WTC11 (cell line): ENCODE data around the gene UQCC2. TPM values are rescaled to one million over a fixed set of nuclear protein-coding genes. Genes with fewer than 3 reads are reported as not detected.

Experiments used
- ATAC-seq: fragments of 200-7000 bp; cut with Tn5 transposase; 2 replicates; pipeline ENCODE4 v1.10.0; 2021; ENCODE audit warnings: mild to moderate bottlenecking, moderate library complexity
- CTCF ChIA-PET: fragments of 300-600 bp; sonication (Branson Sonifier 250); formaldehyde crosslinking; loops from one replicate; lab custom pipeline; 2021; ENCODE audit warnings: antibody characterized with exemption; lab: Charles Lee
- POLR2A ChIA-PET: fragments of 350-600 bp; sonication (Branson Sonifier 250); formaldehyde crosslinking; loops from one replicate; lab custom pipeline; 2021; ENCODE audit warnings: antibody characterized with exemption; lab: Charles Lee
- DNase-seq: peaks from one replicate; pipeline ENCODE4 v3.0.0; 2021; ENCODE audit warnings: low spot score
- H3K27ac Mint-ChIP-seq: 2 replicates; pipeline ENCODE4 v1.8.0; 2021; ENCODE audit warnings: mixed read lengths
- H3K27me3 Mint-ChIP-seq: 2 replicates; pipeline ENCODE4 v1.8.0; 2021; ENCODE audit warnings: low read depth, mild to moderate bottlenecking, moderate library complexity, mixed read lengths
- H3K36me3 Mint-ChIP-seq: 2 replicates; pipeline ENCODE4 v1.8.0; 2021; ENCODE audit warnings: mixed read lengths
- H3K4me1 Mint-ChIP-seq: 2 replicates; pipeline ENCODE4 v1.8.0; 2022; ENCODE audit warnings: mixed read lengths
- H3K4me3 Mint-ChIP-seq: 2 replicates; pipeline ENCODE4 v1.8.0; 2021; ENCODE audit warnings: mild to moderate bottlenecking, moderate library complexity, mixed read lengths
- H3K9me3 Mint-ChIP-seq: 2 replicates; pipeline ENCODE4 v1.8.0; 2021; ENCODE audit warnings: mixed read lengths
- AR ChIP-seq: fragments of 250-450 bp; sonication (Bioruptor Pico); IDR thresholded peaks from 2 replicates; pipeline ENCODE4 v1.9.0; 2021; ENCODE audit warnings: mild to moderate bottlenecking
- ATF2 ChIP-seq: sonication (generic); formaldehyde crosslinking; IDR thresholded peaks from 2 replicates; pipeline ENCODE4 v1.8.1; 2022; ENCODE audit warnings: low read depth, missing genetic modification reagents, borderline replicate concordance
- CREM ChIP-seq: sonication (generic); formaldehyde crosslinking; IDR thresholded peaks from 2 replicates; pipeline ENCODE4 v1.8.1; 2022; ENCODE audit warnings: mild to moderate bottlenecking, missing genetic modification reagents, moderate library complexity
- FOXJ3 ChIP-seq: sonication (generic); formaldehyde crosslinking; IDR thresholded peaks from 2 replicates; pipeline ENCODE4 v1.9.0; 2021; ENCODE audit warnings: missing genetic modification reagents, mild to moderate bottlenecking, borderline replicate concordance
- JAZF1 ChIP-seq: fragments of 250-450 bp; sonication (Bioruptor Pico); IDR thresholded peaks from 2 replicates; pipeline ENCODE4 v1.9.0; 2021; ENCODE audit warnings: moderate library complexity, mild to moderate bottlenecking, inconsistent platforms
- MAX ChIP-seq: sonication (generic); formaldehyde crosslinking; IDR thresholded peaks from 2 replicates; pipeline ENCODE4 v1.8.0; 2022; ENCODE audit warnings: mild to moderate bottlenecking, missing genetic modification reagents
- MLX ChIP-seq: sonication (generic); formaldehyde crosslinking; IDR thresholded peaks from 2 replicates; pipeline ENCODE4 v1.8.1; 2023; ENCODE audit warnings: mild to moderate bottlenecking, missing genetic modification reagents, moderate library complexity
- NFE2L1 ChIP-seq: sonication (generic); formaldehyde crosslinking; IDR thresholded peaks from 2 replicates; pipeline ENCODE4 v1.8.1; 2023; ENCODE audit warnings: missing genetic modification reagents
- NR1H2 ChIP-seq: sonication (generic); formaldehyde crosslinking; IDR thresholded peaks from 2 replicates; pipeline ENCODE4 v1.9.0; 2021; ENCODE audit warnings: mild to moderate bottlenecking, moderate library complexity, missing genetic modification reagents
- OVOL2 ChIP-seq: fragments of 250-450 bp; sonication (Bioruptor Pico); IDR thresholded peaks from 2 replicates; pipeline ENCODE4 v1.9.0; 2021; ENCODE audit warnings: mild to moderate bottlenecking, borderline replicate concordance
- RELA ChIP-seq: sonication (generic); formaldehyde crosslinking; IDR thresholded peaks from 2 replicates; pipeline ENCODE4 v1.8.1; 2022; ENCODE audit warnings: missing genetic modification reagents, mild to moderate bottlenecking, borderline replicate concordance
- RORB ChIP-seq: fragments of 250-450 bp; sonication (Bioruptor Pico); IDR thresholded peaks from 2 replicates; pipeline ENCODE4 v1.9.0; 2021; ENCODE audit warnings: mild to moderate bottlenecking
- TEAD4 ChIP-seq: sonication (generic); formaldehyde crosslinking; IDR thresholded peaks from 2 replicates; pipeline ENCODE4 v1.8.0; 2022; ENCODE audit warnings: mild to moderate bottlenecking, missing genetic modification reagents
- TP53 ChIP-seq: sonication (generic); formaldehyde crosslinking; IDR thresholded peaks from 2 replicates; pipeline ENCODE4 v1.8.1; 2023; ENCODE audit warnings: mild to moderate bottlenecking, missing genetic modification reagents
- USF1 ChIP-seq: sonication (generic); formaldehyde crosslinking; IDR thresholded peaks from 2 replicates; pipeline ENCODE4 v1.8.0; 2022; ENCODE audit warnings: mild to moderate bottlenecking, missing genetic modification reagents
- ZMAT4 ChIP-seq: fragments of 250-450 bp; sonication (Bioruptor Pico); IDR thresholded peaks from 2 replicates; pipeline ENCODE4 v1.9.0; 2021; ENCODE audit warnings: mild to moderate bottlenecking
- ZNF121 ChIP-seq: sonication (generic); formaldehyde crosslinking; IDR thresholded peaks from 2 replicates; pipeline ENCODE4 v1.8.0; 2023; ENCODE audit warnings: missing genetic modification reagents
- ZNF219 ChIP-seq: sonication (generic); formaldehyde crosslinking; IDR thresholded peaks from 2 replicates; pipeline ENCODE4 v1.8.0; 2023; ENCODE audit warnings: missing genetic modification reagents, mild to moderate bottlenecking, borderline replicate concordance
- ZNF232 ChIP-seq: sonication (generic); formaldehyde crosslinking; IDR thresholded peaks from 2 replicates; pipeline ENCODE4 v1.8.0; 2022; ENCODE audit warnings: mild to moderate bottlenecking, missing genetic modification reagents
- ZNF671 ChIP-seq: fragments of 250-450 bp; sonication (Bioruptor Pico); IDR thresholded peaks from 2 replicates; pipeline ENCODE4 v1.8.0; 2021; ENCODE audit warnings: mild to moderate bottlenecking
- total RNA-seq: library from RNA; stranded (reverse); gene quantifications from 3 replicates; pipeline ENCODE4 v1.2.3, GENCODE V29; 2021
- TF ChIP-seq, protein P1 (sequence below): sonication (generic); formaldehyde crosslinking; IDR thresholded peaks from 2 replicates; pipeline ENCODE4 v1.8.1; 2023; ENCODE audit warnings: mild to moderate bottlenecking, missing genetic modification reagents, borderline replicate concordance
- TF ChIP-seq, protein P2 (sequence below): sonication (generic); formaldehyde crosslinking; conservative IDR thresholded peaks from 2 replicates; pipeline ENCODE4 v1.8.1; 2022; ENCODE audit warnings: mild to moderate bottlenecking, missing genetic modification reagents

The UQCC2 gene
- total RNA-seq, 1 experiment from 2014 or later: 65.8 TPM

DNA sequence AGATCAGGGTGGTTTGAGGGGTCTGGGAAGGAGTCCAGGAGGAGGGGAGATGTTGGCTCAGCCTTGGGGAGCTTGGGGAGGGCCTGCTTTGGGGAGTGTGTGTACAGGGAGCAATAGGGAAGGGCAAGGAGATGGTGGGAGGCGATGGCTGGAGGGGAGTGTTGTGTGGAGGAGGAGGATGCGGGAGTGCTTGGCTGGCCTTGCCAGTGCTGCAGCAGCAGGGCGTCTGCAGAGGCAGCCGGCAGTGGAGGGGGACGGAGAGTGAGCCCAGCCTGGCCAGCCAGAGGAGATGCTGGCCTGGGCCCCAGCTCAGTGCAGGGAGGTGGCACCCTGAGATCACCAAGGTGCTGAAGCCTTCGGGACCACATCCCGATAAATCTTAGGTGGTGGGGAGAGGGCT is 31.3 kb upstream of the UQCC2 start:
- no peak overlapping the region for H3K4me3 Mint-ChIP-seq
- ChIA-PET POLR2A (no interaction called here), CTCF (interaction anchor here (1.0 to 2.8 kb wide), 9 partner anchors 8 to 412 kb away, joined by 3 to 23 read pairs (median 4); partner anchors contain the start of gene UQCC2)
- no peak overlapping the region for H3K27ac Mint-ChIP-seq
- peaks cover 39% of the 10 kb centered on the region for H3K4me1 Mint-ChIP-seq
- no peaks in the 10 kb centered on the region for H3K27me3 Mint-ChIP-seq
- TF ChIP-seq ZNF219 (CRISPR knock-in tag) (no peak), RELA (no peak), ZNF671 (no peak)
- ATAC-seq (no peak), DNase-seq (no peak)
- H3K36me3 Mint-ChIP-seq: no peaks in the 10 kb centered on the region
- no peaks in the 10 kb centered on the region for H3K9me3 Mint-ChIP-seq

- ChIA-PET POLR2A (no interaction called here), CTCF (interaction anchor here (0.6 to 2.8 kb wide), 3 partner anchors 19 to 80 kb away, joined by 3 to 23 read pairs (median 3); no protein-coding TSS in a partner anchor)
- Mint-ChIP-seq H3K36me3 (no peaks in the 10 kb centered on the region), H3K4me1 (peaks cover 32% of the 10 kb centered on the region), H3K27ac (no peak overlapping the region), H3K4me3 (no peak overlapping the region), H3K9me3 (no peaks in the 10 kb centered on the region), H3K27me3 (no peaks in the 10 kb centered on the region)
- ATAC-seq: no peak
- DNase-seq: no peak
- no peak for TF ChIP-seq ZNF121 (CRISPR knock-in tag)
- TF ChIP-seq ATF2 (CRISPR knock-in tag): no peak
- 0 out of 2 replicates have a peak, but pooled peaks have one; percentile 21 for TF ChIP-seq USF1 (CRISPR knock-in tag)
- no peak for TF ChIP-seq OVOL2 (CRISPR knock-in tag)
- no peak for TF ChIP-seq TEAD4 (CRISPR knock-in tag)
These were observed 30.6 kb upstream of the UQCC2 start for GRCh38 chr6:33742092-33742491.

- no peaks in the 10 kb centered on the region for H3K36me3 Mint-ChIP-seq
- ATAC-seq (no peak), DNase-seq (no peak)
- H3K4me3 Mint-ChIP-seq: no peak overlapping the region
- no peak overlapping the region for H3K27ac Mint-ChIP-seq
- no peaks in the 10 kb centered on the region for H3K9me3 Mint-ChIP-seq
- ChIA-PET CTCF (no interaction called here), POLR2A (no interaction called here)
- no peaks in the 10 kb centered on the region for H3K27me3 Mint-ChIP-seq
- H3K4me1 Mint-ChIP-seq: peaks cover 19% of the 10 kb centered on the region
- TF ChIP-seq ZNF232 (CRISPR knock-in tag) (no peak), JAZF1 (CRISPR knock-in tag) (no peak), MLX (CRISPR knock-in tag) (no peak), TEAD4 (CRISPR knock-in tag) (no peak), CREM (CRISPR knock-in tag) (no peak), RORB (CRISPR knock-in tag) (no peak), NFE2L1 (no peak), TP53 (no peak), FOXJ3 (CRISPR knock-in tag) (no peak), NR1H2 (CRISPR knock-in tag) (no peak), ZNF671 (no peak), ZMAT4 (CRISPR knock-in tag) (no peak), AR (CRISPR knock-in tag) (no peak), MAX (CRISPR knock-in tag) (no peak)
- TF ChIP-seq, protein P1, sequence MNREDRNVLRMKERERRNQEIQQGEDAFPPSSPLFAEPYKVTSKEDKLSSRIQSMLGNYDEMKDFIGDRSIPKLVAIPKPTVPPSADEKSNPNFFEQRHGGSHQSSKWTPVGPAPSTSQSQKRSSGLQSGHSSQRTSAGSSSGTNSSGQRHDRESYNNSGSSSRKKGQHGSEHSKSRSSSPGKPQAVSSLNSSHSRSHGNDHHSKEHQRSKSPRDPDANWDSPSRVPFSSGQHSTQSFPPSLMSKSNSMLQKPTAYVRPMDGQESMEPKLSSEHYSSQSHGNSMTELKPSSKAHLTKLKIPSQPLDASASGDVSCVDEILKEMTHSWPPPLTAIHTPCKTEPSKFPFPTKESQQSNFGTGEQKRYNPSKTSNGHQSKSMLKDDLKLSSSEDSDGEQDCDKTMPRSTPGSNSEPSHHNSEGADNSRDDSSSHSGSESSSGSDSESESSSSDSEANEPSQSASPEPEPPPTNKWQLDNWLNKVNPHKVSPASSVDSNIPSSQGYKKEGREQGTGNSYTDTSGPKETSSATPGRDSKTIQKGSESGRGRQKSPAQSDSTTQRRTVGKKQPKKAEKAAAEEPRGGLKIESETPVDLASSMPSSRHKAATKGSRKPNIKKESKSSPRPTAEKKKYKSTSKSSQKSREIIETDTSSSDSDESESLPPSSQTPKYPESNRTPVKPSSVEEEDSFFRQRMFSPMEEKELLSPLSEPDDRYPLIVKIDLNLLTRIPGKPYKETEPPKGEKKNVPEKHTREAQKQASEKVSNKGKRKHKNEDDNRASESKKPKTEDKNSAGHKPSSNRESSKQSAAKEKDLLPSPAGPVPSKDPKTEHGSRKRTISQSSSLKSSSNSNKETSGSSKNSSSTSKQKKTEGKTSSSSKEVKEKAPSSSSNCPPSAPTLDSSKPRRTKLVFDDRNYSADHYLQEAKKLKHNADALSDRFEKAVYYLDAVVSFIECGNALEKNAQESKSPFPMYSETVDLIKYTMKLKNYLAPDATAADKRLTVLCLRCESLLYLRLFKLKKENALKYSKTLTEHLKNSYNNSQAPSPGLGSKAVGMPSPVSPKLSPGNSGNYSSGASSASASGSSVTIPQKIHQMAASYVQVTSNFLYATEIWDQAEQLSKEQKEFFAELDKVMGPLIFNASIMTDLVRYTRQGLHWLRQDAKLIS (CRISPR knock-in tag): no peak
- TF ChIP-seq, protein P2, sequence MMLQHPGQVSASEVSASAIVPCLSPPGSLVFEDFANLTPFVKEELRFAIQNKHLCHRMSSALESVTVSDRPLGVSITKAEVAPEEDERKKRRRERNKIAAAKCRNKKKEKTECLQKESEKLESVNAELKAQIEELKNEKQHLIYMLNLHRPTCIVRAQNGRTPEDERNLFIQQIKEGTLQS (CRISPR knock-in tag): no peak
These were observed 29.3 kb upstream of the UQCC2 start for GRCh38 chr6:33740794-33741193.
